Keratinocyte (primary cell): ENCODE results near the gene DIAPH2. TPM values are rescaled to one million over a fixed set of nuclear protein-coding genes. Genes with fewer than 3 reads are reported as not detected.
"Not testable (repeated sequence)": the region's sequence is repeated elsewhere in the genome, so short reads cannot be mapped to it uniquely, and the experiment has no call there.

Source experiments
- DNase-seq: peaks from one replicate; pipeline ENCODE4 v3.0.0-alpha.2; 2011; ENCODE audit warnings: low read depth, missing footprints, low spot score
- FAIRE-seq: peaks from 2 replicates; lab custom pipeline; 2011; peaks lifted over from hg19 to GRCh38; lab: Jason Lieb, UNC
- H2AFZ ChIP-seq: 2 replicates; pipeline ENCODE4 v1.6.0; 2012; ENCODE audit warnings: low read length, control low read depth, inconsistent platforms; ENCODE audit not compliant: control insufficient read depth
- H3K27ac ChIP-seq: 2 replicates; pipeline ENCODE4 v1.5.1; 2011; ENCODE audit warnings: low read length; ENCODE audit not compliant: control insufficient read depth, insufficient read depth
- H3K27me3 ChIP-seq: 3 replicates; pipeline ENCODE4 v1.6.0; 2011; ENCODE audit warnings: low read length; ENCODE audit not compliant: control insufficient read depth, insufficient read depth; ENCODE audit errors: extremely low read depth
- H3K36me3 ChIP-seq, 2 experiments: 2 replicates in 1 of 2; 3 replicates in 1 of 2; pipeline ENCODE4 v1.5.1; 2011; ENCODE audit warnings: low read length in 2 of 2, mild to moderate bottlenecking in 1 of 2; ENCODE audit not compliant: control insufficient read depth in 2 of 2, insufficient read depth in 2 of 2; ENCODE audit errors: extremely low read depth in 1 of 2
- H3K4me1 ChIP-seq: 3 replicates; pipeline ENCODE4 v1.5.1; 2011; ENCODE audit warnings: low read length; ENCODE audit not compliant: control insufficient read depth, insufficient read depth; ENCODE audit errors: extremely low read depth
- H3K4me2 ChIP-seq: 3 replicates; pipeline ENCODE4 v1.6.0; 2011; ENCODE audit warnings: low read depth, low read length; ENCODE audit not compliant: control insufficient read depth, insufficient read depth; ENCODE audit errors: extremely low read depth
- H3K4me3 ChIP-seq, 3 experiments: fragments of 200-600 bp in 1 of 3; sonication (generic) in 1 of 3; 2 replicates in 2 of 3; 3 replicates in 1 of 3; pipeline ENCODE4 v1.5.1; 2011 to 2016; ENCODE audit warnings: low read length in 3 of 3, mild to moderate bottlenecking in 3 of 3, control low read depth in 2 of 3, inconsistent platforms in 1 of 3, low read depth in 1 of 3, mixed read lengths in 1 of 3, mixed run types in 1 of 3, moderate library complexity in 1 of 3; ENCODE audit not compliant: control insufficient read depth in 2 of 3, insufficient read depth in 2 of 3; ENCODE audit errors: extremely low read depth in 1 of 3
- H3K79me2 ChIP-seq: 2 replicates; pipeline ENCODE4 v1.6.0; 2012; ENCODE audit warnings: low read length; ENCODE audit not compliant: control insufficient read depth, insufficient read depth
- H3K9ac ChIP-seq: 3 replicates; pipeline ENCODE4 v1.6.0; 2011; ENCODE audit warnings: low read length; ENCODE audit not compliant: control insufficient read depth, insufficient read depth; ENCODE audit errors: extremely low read depth
- H3K9me1 ChIP-seq: 3 replicates; pipeline ENCODE4 v1.6.0; 2011; ENCODE audit warnings: low read length; ENCODE audit not compliant: control insufficient read depth, insufficient read depth; ENCODE audit errors: extremely low read depth
- H3K9me3 ChIP-seq: 2 replicates; pipeline ENCODE4 v1.5.1; 2012; ENCODE audit warnings: low read depth, low read length; ENCODE audit not compliant: control insufficient read depth
- H4K20me1 ChIP-seq: 3 replicates; pipeline ENCODE4 v1.6.0; 2011; ENCODE audit warnings: low read length; ENCODE audit not compliant: control insufficient read depth, insufficient read depth; ENCODE audit errors: extremely low read depth
- EZH2 ChIP-seq: IDR thresholded peaks from one replicate; pipeline ENCODE4 v1.6.1; 2012; ENCODE audit warnings: inconsistent platforms, mild to moderate bottlenecking, low read length, moderate library complexity
- dilution Hi-C: fragments of 300-500 bp; cut with MboI; formaldehyde crosslinking; loops from one replicate; pipeline ENCODE4 v1.7.0; 2020; ENCODE audit warnings: low sequenced_read_pairs; ENCODE audit not compliant: extremely low pct_ligation_motif_present
- polyA plus RNA-seq, 5 experiments: library from polyadenylated mRNA; depleted of rRNA in 3 of 5; stranded (reverse) in 3 of 5; stranded (forward) in 1 of 5; unstranded in 1 of 5; fragments of >200 nt; gene quantifications; 1 replicate in 1 of 5; 2 replicates in 3 of 5; 3 replicates in 1 of 5; pipeline versions ENCODE4 v1.2.1 to v1.2.3, GENCODE V29; 2011 to 2012; ENCODE audit warnings: missing spikeins in 2 of 5, low read depth in 1 of 5, low replicate concordance in 1 of 5
- TF ChIP-seq, protein P1 (sequence below), 3 experiments: IDR thresholded peaks in 1 of 3; conservative IDR thresholded peaks in 1 of 3; optimal IDR thresholded peaks in 1 of 3; 2 replicates in 2 of 3; 3 replicates in 1 of 3; pipeline versions ENCODE3 to v1.5.1; 2011; ENCODE audit warnings: low read length in 3 of 3, mild to moderate bottlenecking in 3 of 3, moderate library complexity in 2 of 3, control low read depth in 1 of 3, inconsistent platforms in 1 of 3; ENCODE audit not compliant: insufficient read depth in 2 of 3; ENCODE audit errors: extremely low read depth in 1 of 3

The DIAPH2 gene
- polyA plus RNA-seq, 1 donor (not counting 4 experiments of a cell fraction or from before 2014, with no cell fraction given): 7.4 TPM

DNA sequence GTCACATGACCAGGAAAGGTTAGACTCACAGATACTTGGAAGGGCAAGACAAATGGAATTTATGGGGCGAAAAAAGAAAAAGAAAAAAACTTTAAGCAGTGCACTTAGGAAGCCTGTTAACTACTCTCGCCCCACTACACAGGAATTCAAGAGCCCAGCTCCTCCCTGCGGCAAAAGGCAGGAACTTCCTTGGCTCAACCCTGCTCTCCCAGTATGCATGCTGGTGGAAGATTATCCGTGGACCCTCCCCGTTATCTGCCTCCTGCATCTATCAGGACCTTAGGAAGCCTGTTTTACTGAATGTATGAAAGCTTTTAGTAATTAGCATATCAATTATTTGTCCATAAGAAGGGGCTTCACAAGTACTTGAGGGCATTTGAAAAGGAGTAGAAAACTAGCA lies 158.9 kb downstream of the DIAPH2 start:
- FAIRE-seq (no peak), DNase-seq (no peak)
- Histone ChIP-seq H4K20me1 (no peaks in the 10 kb centered on the region), H2AFZ (no peak overlapping the region), H3K9ac (no peak overlapping the region), H3K27me3 (no peaks in the 10 kb centered on the region), H3K4me1 (peaks cover 3% of the 10 kb centered on the region), H3K4me3 (no peak overlapping the region), H3K4me2 (no peak overlapping the region), H3K9me3 (no peaks in the 10 kb centered on the region), H3K9me1 (no peaks in the 10 kb centered on the region), H3K27ac (no peak overlapping the region), H3K79me2 (no peaks in the 10 kb centered on the region), H3K36me3 (no peaks in the 10 kb centered on the region)
- dilution Hi-C loops: no loop called here
- TF ChIP-seq, protein P1, sequence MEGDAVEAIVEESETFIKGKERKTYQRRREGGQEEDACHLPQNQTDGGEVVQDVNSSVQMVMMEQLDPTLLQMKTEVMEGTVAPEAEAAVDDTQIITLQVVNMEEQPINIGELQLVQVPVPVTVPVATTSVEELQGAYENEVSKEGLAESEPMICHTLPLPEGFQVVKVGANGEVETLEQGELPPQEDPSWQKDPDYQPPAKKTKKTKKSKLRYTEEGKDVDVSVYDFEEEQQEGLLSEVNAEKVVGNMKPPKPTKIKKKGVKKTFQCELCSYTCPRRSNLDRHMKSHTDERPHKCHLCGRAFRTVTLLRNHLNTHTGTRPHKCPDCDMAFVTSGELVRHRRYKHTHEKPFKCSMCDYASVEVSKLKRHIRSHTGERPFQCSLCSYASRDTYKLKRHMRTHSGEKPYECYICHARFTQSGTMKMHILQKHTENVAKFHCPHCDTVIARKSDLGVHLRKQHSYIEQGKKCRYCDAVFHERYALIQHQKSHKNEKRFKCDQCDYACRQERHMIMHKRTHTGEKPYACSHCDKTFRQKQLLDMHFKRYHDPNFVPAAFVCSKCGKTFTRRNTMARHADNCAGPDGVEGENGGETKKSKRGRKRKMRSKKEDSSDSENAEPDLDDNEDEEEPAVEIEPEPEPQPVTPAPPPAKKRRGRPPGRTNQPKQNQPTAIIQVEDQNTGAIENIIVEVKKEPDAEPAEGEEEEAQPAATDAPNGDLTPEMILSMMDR (optimal IDR thresholded peaks at IDR 0.05 in 1 of 3, IDR thresholded peaks at IDR 0.05 in 1 of 3, conservative IDR thresholded peaks at IDR 0.05 in 1 of 3; ENCODE audit: extremely low read depth in 1 of 3, insufficient read depth in 2 of 3, low read length in 3 of 3): no peak
- TF ChIP-seq EZH2: no peak

GRCh38 chrX:96846841-96847240 lies 162.2 kb downstream of the DIAPH2 start:
- Histone ChIP-seq H3K4me1 (no peaks in the 10 kb centered on the region), H3K27ac (no peak overlapping the region), H3K27me3 (no peaks in the 10 kb centered on the region), H2AFZ (no peak overlapping the region), H3K79me2 (no peaks in the 10 kb centered on the region), H3K4me2 (no peak overlapping the region), H3K9me3 (no peaks in the 10 kb centered on the region), H4K20me1 (no peaks in the 10 kb centered on the region), H3K36me3 (no peaks in the 10 kb centered on the region), H3K9me1 (no peaks in the 10 kb centered on the region), H3K9ac (no peak overlapping the region), H3K4me3 (no peak overlapping the region)
- TF ChIP-seq, protein P1 (optimal IDR thresholded peaks at IDR 0.05 in 1 of 3, IDR thresholded peaks at IDR 0.05 in 1 of 3, conservative IDR thresholded peaks at IDR 0.05 in 1 of 3; ENCODE audit: extremely low read depth in 1 of 3, insufficient read depth in 2 of 3, low read length in 3 of 3): no peak
- TF ChIP-seq EZH2: no peak
- no peak for FAIRE-seq
- DNase-seq: no peak
- dilution Hi-C loops: no loop called here

GRCh38 chrX:96859422-96859821 lies 174.8 kb downstream of the DIAPH2 start:
- DNase-seq, H3K36me3 ChIP-seq, H3K9ac ChIP-seq, H3K4me1 ChIP-seq, H3K9me3 ChIP-seq, H3K9me1 ChIP-seq, H3K4me2 ChIP-seq, H3K79me2 ChIP-seq, FAIRE-seq, H3K4me3 ChIP-seq, H4K20me1 ChIP-seq, H2AFZ ChIP-seq, dilution Hi-C loops, H3K27ac ChIP-seq, H3K27me3 ChIP-seq: not testable (repeated sequence)
